NCI-H1092 (cell line): ENCODE data around the gene PROB1.
A peak's percentile ranks its signal among the peaks of the same experiment; 100 is the strongest.
"Not testable (repeated sequence)": the region's sequence is repeated elsewhere in the genome, so short reads cannot be mapped to it uniquely, and the experiment has no call there.

Experiments used
- DNase-seq: peaks from one replicate; lab custom pipeline; 2025; lab: John Stamatoyannopoulos, UW

PROB1 gene

GRCh38 chr5:139378101-139378825, 16.6 kb downstream of the PROB1 start:
- no peak for DNase-seq

DNA sequence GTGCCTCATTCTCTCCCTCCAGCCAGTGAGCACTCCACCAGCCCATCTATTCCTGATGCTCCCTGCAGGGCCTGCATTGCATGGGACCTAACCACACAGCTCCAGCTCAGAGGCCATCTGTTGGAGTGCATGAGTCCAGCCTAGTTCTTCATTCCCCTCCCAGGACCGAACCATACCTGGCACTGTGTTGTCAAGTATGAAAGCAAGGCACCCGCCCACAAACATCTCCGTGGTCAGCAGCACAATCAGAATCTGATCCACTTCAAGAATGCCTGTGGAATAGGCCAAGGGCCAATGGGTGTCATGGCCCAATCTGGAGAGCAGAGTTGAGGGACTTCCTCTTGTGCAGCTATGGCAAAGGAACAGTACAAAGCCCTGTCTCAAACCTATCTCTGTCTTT, 17.7 kb downstream of the PROB1 start:
- no peak for DNase-seq

- DNase-seq = no peak
Observed at GRCh38 chr5:139376364-139376763, 18.5 kb downstream of the PROB1 start.

DNA sequence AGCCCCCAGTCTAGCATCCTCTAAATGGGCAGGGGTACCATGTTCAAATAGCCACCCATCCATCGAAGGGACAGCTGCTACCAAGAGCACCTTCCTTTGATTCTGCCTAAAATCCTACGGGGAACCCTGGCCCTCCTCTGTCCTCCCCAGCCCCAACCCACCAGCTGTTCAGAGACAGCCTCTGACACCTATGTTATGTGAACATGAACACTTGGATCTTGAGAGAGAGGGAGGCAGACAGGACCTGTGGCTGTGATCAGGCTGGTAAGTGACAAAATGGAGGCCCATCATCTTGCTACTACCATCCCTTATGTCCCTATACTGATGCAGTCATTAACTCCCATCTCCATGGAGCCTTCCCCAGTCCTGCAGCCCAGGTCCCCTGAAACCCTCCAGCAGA, 20.0 kb downstream of the PROB1 start:
- no peak for DNase-seq

- DNase-seq = no peak
Observed at GRCh38 chr5:139371482-139372435, 23.1 kb downstream of the PROB1 start.

GRCh38 chr5:139369181-139369580, 25.7 kb downstream of the PROB1 start:
- no peak for DNase-seq

DNA sequence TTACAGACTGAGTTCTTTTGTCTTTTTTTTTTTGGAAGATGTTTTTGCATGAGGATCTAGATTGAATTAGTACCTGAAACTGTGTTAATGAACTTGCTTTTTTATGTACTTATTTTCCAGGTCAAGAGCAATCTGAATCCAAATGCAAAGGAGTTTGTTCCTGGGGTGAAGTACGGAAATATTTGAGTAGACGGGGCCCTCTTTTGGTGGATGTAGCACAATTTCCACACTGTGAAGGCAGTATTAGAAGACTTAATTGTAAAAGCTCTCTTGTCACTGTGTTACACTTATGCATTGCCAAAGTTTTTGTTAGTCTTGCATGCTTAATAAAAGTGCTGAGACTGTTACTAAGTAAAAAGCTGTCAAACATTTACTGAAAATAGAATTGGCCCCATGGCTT, 26.3 kb downstream of the PROB1 start:
- no peak for DNase-seq

- no peak for DNase-seq
Observed at GRCh38 chr5:139364466-139364865, 30.4 kb downstream of the PROB1 start.

GRCh38 chr5:139363937-139364336, 31.0 kb downstream of the PROB1 start:
- DNase-seq = no peak

DNA sequence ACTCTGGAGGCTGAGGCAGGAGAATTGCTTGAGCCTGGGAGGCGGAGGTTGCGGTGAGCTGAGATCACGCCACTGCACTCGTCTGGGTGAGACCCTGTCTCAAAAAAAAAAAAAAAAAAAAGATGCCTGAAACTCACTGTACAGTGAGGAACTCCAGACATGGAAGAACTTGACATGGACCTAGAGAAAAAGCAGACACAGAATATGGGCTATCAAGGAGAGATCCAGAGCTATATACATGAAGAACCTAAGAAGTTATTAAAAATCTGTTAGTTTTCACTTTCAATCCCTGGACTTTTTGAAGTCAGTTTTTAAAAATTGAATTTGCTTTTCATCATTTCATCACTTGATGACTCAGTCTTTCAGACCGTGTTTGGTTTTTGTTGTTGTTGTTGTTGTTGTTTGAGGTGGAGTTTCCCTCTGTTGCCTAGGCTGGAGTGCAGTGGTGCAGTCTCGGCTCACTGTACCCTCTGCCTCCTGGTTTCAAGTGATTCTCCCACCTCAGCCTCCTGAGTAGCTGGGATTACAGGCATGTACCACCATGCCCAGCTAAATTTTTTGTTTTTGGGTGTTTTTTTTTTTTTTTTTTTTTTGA, 33.0 kb downstream of the PROB1 start:
- no peak for DNase-seq

DNA sequence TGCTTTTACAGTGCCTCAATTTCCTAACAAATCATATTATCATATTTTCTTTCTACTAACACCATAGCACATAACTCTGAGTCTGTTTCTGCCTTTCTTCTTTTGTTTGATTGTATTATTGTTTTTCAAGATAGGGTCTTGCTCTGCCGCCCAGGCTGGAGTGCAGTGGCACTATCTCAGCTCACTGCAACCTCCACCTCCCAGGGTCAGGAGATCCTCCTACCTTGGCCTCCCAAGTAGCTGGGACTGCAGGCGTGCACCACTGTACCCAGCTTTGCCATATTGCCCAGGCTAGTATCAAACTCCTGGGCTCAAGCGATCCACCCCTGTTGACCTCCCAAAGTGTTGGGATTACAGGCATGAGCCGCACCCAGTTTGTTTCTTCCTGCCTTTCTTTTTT, 34.5 kb downstream of the PROB1 start:
- DNase-seq = no peak

GRCh38 chr5:139358064-139358463, 36.8 kb downstream of the PROB1 start:
- no peak for DNase-seq

GRCh38 chr5:139355900-139356299, 39.0 kb downstream of the PROB1 start:
- DNase-seq = not testable (repeated sequence)

DNA sequence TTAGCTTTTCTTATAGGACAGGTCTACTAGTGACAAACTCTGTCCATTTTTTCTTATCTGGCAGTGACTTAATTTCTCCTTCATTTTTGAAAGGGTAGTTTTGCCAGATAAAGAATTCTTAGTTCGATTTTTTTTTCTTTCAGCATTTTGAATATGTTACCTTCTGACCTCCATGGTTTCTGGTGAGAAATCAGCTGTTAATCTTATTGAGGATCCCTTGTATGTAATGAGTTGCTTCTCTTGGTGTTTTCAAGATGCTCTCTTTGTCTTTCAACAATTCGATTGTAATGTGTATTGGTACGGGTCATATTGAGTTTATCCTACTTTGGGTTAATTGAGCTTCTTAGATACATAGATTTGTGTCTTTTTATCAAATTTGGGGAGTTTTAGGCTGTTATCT, 40.7 kb downstream of the PROB1 start:
- no peak for DNase-seq

DNA sequence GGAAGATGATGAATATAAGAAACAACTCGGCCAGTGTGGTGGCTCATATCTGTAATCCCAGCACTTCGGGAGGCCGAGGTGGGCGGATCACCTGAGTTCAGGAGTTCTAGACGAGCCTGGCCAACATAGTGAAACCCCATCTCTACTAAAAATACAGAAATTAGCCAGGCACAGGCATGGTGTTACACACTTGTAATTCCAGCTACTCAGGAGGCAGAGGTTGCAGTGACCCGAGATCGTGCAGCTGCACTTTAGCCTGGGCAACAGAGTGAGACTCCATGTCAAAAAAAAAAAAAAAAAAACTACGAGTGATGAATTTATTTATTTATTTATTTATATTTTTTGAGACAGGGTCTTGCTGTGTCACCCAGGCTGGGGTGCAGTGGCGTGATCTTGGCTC, 47.0 kb downstream of the PROB1 start:
- not testable (repeated sequence) for DNase-seq

GRCh38 chr5:139345442-139345841, 49.5 kb downstream of the PROB1 start:
- DNase-seq = not testable (repeated sequence)

- DNase-seq = no peak
Observed at GRCh38 chr5:139344177-139344576, 50.7 kb downstream of the PROB1 start.

DNA sequence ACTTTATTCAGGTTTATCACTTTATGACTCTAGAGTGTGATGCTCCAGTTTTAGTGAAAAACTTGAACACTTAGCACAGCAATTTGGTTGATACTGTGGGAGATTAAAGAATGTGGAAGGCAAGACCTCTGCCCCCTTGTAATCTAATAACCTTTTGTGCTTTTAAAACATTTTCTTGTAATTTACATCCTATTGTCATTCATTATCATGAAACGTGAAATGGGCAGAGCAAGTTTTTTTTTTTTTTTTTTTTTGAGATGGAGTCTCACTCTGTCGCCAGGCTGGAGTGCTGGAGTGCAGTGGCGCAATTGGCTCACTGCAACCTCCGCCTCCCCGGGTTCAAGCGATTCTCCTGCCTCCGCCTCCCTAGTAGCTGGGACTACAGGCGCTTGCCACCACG, 51.4 kb downstream of the PROB1 start:
- DNase-seq = no peak

DNA sequence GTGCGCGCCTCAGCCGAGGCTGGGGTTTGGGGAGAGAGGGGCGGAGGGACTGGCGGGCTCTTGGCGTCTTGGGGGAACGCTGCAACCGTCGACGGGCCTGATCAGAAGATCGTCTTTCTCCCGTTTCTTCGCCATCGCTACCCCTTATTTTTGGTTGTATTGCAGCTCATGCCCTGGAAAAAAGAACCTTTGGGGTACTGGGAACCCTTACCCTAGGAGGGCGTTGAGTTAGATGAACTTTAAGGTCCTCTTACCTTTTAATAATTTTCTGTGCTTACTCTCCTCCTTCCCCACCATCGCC, 52.5 kb downstream of the PROB1 start:
- DNase-seq = no peak

DNA sequence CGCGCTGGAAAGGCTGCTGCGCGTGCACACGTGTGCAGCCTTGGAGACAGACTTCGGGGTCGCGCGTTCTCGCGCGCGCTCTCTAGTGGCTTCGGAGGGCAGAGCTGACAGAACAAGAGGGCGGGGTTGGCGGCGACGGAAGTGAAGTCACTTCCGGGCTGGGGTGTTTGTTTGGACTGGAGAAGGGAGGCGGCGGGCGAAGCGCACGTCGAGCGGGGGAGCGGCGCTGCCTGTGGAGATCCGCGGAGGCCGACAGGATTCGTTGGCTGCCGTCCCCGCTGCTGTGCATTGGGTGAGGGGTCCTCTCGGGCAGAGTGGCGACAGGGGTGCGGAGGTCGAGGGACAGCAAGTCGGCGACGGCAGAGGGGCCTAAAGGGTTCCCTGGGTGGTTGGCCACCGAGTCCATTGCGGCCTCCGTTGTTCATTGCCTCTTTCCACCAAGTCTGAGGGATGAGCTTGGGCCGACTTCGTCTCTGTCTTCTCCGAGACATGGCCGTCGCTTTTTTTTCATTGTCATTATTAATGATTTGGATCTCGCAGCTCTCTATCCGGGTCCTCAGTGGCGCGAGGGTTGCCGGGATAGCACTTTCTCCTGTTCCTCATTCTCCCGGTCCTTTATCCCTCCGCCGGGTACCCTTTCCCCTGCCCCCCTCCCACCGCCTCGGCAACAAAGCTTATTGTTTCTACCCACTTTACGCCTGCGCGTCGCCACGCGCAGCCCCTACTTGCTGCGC, 53.0 kb downstream of the PROB1 start, which contains the start of gene PAIP2:
PAIP2 (plus strand) TSS at position 166 of the 734 bp plus-strand sequence. CDS start 21,931 bp downstream, outside the sequence.
- DNase-seq = peak; percentile 93

GRCh38 chr5:139341187-139341688, 53.7 kb downstream of the PROB1 start:
- DNase-seq = no peak
